Suppressor macrophage treated with lipopolysaccharide for 4 hours (primary cell): ENCODE results near the gene SH2B3.

Experiments
- DNase-seq: peaks from one replicate; pipeline ENCODE4 v3.0.0-alpha.2; 2020

SH2B3 gene

GRCh38 chr12:111409780-111410430 is 4.2 kb downstream of the SH2B3 start:
- peak; percentile 65 for DNase-seq

GRCh38 chr12:111410431-111411184 is 4.9 kb downstream of the SH2B3 start:
- no peak for DNase-seq

GRCh38 chr12:111411185-111411764 is 5.6 kb downstream of the SH2B3 start:
- no peak for DNase-seq

- no peak for DNase-seq
Observed at GRCh38 chr12:111412007-111412829, 6.5 kb downstream of the SH2B3 start.

GRCh38 chr12:111412830-111413441 is 7.2 kb downstream of the SH2B3 start:
- DNase-seq, result no peak

GRCh38 chr12:111413442-111414086 is 7.8 kb downstream of the SH2B3 start:
- peak; percentile 83 for DNase-seq

GRCh38 chr12:111414711-111415252 is 9.1 kb downstream of the SH2B3 start:
- no peak for DNase-seq

- no peak for DNase-seq
Observed at GRCh38 chr12:111417290-111417689, 11.6 kb downstream of the SH2B3 start.

GRCh38 chr12:111417784-111418593 is 12.3 kb downstream of the SH2B3 start:
- no peak for DNase-seq

- no peak for DNase-seq
Observed at GRCh38 chr12:111418594-111418880, 12.8 kb downstream of the SH2B3 start.

- DNase-seq, result no peak
Observed at GRCh38 chr12:111419784-111420183, 14.1 kb downstream of the SH2B3 start.

- DNase-seq, result no peak
Observed at GRCh38 chr12:111420494-111420893, 14.8 kb downstream of the SH2B3 start.

GRCh38 chr12:111424189-111424792 is 18.6 kb downstream of the SH2B3 start:
- DNase-seq, result no peak

GRCh38 chr12:111424793-111425251 is 19.1 kb downstream of the SH2B3 start:
- no peak for DNase-seq

GRCh38 chr12:111425655-111426054 is 19.9 kb downstream of the SH2B3 start:
- no peak for DNase-seq

GRCh38 chr12:111426344-111427185 is 20.8 kb downstream of the SH2B3 start:
- no peak for DNase-seq

- no peak for DNase-seq
Observed at GRCh38 chr12:111427417-111428074, 21.8 kb downstream of the SH2B3 start.

- no peak for DNase-seq
Observed at GRCh38 chr12:111428081-111428727, 22.5 kb downstream of the SH2B3 start.

GRCh38 chr12:111428728-111429175 is 23.0 kb downstream of the SH2B3 start:
- peak; percentile 72 for DNase-seq
